Omental fat pad (tissue), 4 donors: Measurements from ENCODE around the gene RAB11FIP3. TPM values are rescaled to one million over a fixed set of nuclear protein-coding genes. Genes with fewer than 3 reads are reported as not detected.
A peak's percentile ranks its signal among the peaks of the same experiment; 100 is the strongest.

Experiments used
- ATAC-seq: fragments of 150-250 bp; one replicate; pipeline ENCODE4 v1.9.1; 2016; ENCODE audit warnings: mild to moderate bottlenecking, moderate library complexity; ENCODE audit not compliant: low FRiP score
- DNase-seq: peaks from one replicate; pipeline ENCODE4 v3.0.0-alpha.2; 2019; ENCODE audit warnings: low spot score
- CTCF ChIP-seq, 3 donors: fragments of 450-650 bp; IDR thresholded peaks; one replicate each; pipeline ENCODE4 v1.5.1; 2016 to 2017; ENCODE audit warnings: antibody characterized with exemption in 3 of 3, mild to moderate bottlenecking in 3 of 3, moderate library complexity in 2 of 3
- total RNA-seq, 4 donors: library from RNA; depleted of rRNA; stranded (reverse); fragments of >200 nt; gene quantifications; one replicate each; pipeline ENCODE4 v1.1.0, GENCODE V29; 2016

RAB11FIP3 gene
- total RNA-seq, 4 donors from 2014 or later = 24.9 to 52.2 (median 48.7) TPM

GRCh38 chr16:557463-558297 is 132.2 kb downstream of the RAB11FIP3 start:
- DNase-seq (no peak), ATAC-seq (no peak)
- TF ChIP-seq CTCF (IDR thresholded peaks at IDR 0.05) = no peak

- TF ChIP-seq CTCF (IDR thresholded peaks at IDR 0.05) = no peak
- ATAC-seq (peak; percentile 10), DNase-seq (no peak)
These were observed 133.0 kb downstream of the RAB11FIP3 start for GRCh38 chr16:558298-559020.

- TF ChIP-seq CTCF (IDR thresholded peaks at IDR 0.05) = no peak
- DNase-seq (no peak), ATAC-seq (no peak)
These were observed 133.6 kb downstream of the RAB11FIP3 start for GRCh38 chr16:559021-559380.

DNA sequence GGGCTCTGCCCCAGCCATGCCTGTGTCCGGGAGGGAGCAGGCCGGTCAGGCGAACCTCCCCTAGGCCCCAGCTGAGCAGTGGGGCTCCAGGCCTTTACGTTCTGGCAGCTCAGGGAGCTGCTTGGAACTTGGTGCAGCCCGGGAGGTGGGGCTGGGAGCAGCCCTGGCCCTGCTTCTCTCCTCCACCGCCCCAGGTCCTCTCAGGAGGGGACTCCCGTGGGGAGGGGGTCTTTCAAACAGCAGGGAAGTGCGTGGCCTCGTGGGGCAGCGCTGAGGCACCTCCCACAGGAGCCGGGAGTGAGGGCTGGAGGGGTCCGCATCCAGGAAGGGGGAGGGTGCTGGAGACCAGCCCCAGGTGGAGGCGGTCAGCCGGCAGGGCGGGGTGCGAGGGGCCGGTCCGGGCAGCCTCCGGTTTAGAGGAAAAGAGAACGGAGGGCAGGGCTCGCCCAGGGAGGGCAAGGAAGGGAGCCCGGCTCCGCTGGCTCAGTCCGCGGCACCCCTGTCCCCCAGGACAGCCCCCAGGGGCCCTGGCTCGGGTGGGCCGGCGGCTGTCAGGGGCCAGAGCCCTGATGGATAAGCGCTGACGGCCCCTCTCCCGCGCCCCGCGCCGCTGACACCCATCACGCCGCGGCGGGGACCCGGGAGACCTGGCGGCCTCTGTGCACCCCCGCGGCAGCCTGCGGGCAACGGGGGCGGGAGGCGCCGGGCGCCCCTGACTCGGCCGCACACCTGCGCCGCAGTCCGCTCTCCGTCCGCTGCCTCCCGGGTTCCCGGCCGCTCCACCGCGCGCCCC is 134.2 kb downstream of the RAB11FIP3 start:
- DNase-seq (no peak), ATAC-seq (no peak)
- TF ChIP-seq CTCF (IDR thresholded peaks at IDR 0.05) = no peak

DNA sequence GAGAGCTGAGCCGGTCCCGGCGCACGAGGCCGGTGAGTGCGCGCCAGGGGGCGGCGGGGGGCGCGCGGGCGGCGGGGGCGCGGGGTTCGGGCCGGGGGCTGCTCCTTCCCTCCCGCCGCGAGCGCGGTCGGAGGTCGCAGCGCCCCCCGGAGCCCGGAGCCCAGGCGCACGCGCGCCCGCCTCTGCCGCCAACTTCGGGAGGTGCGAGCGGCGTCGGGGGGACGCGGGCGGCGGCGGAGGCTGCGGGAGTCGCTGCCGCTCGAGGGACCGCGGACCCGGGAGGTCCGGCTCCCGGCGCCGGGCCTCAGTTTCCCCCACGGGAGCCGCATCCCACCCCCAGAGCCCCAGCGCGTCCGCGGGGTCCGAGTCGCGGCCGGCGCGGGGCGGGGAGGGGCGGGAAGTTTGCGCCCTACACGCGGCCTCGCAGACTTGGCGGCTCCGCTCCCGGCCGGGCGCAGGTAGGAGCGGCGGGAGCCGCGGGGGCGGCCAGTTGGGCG is 134.8 kb downstream of the RAB11FIP3 start, which contains the start of gene PRR35:
PRR35 (plus strand) TSS at position 191 of the 497 bp plus-strand sequence. CDS start 2,901 bp downstream, outside the sequence.
- ATAC-seq = no peak
- TF ChIP-seq CTCF (IDR thresholded peaks at IDR 0.05) = no peak
- no peak for DNase-seq

- DNase-seq (no peak), ATAC-seq (no peak)
- TF ChIP-seq CTCF (IDR thresholded peaks at IDR 0.05) = no peak
These were observed 135.4 kb downstream of the RAB11FIP3 start for GRCh38 chr16:560701-561412.
